CD4-positive, alpha-beta T cell treated with Interleukin-17A for 1 hour (primary cell): ENCODE data around the gene OTOG.

ENCODE experiments used
- DNase-seq: peaks from one replicate; pipeline ENCODE4 v3.0.0-alpha.2; 2020

Gene OTOG

DNA sequence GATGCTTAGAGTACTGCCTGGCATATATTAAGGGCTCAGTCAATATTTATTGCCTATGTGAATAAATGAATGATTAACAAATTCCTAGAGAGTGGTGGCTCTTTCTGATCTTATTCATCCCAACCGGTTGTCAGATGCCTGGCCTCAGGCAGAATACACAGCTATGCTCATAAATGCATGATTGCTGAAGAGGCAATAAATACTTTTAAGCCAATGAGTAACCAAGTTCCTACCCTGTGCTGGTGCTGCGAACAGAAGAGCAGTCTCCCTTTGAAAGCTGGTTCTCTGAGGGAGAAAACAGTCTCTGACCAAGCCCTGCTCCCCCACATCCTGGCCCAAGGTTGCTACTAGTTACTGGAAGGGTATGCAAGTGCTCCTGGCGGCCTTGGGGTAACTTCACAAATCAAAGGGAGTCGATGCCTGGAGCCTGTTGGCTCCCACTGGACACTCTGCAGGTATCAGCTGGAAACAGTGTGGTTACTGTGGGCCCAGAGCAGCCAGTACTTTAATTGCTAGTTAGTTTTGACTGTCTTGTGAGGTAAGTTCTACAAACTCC, 5.7 kb upstream of the OTOG start:
- no peak for DNase-seq

DNA sequence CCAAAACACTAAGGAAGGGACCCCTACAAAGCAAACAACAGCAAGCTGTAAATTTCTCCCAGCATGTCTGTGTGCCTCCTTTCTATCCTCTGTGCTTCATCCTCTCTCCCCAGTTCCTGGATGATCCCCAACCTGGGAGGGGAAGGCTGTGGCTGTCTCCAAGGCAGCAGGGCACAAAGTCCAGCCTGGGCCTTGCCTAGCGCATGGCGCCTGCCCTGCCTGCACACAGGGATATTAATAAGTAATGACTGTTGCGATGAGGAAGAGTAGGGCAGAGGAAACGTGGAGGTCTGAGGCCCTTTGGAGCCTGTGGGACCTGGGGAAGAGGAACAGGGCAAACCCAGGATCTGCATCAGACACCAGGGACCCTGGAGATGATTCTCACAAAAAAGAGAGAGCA, 4.8 kb upstream of the OTOG start:
- no peak for DNase-seq

DNA sequence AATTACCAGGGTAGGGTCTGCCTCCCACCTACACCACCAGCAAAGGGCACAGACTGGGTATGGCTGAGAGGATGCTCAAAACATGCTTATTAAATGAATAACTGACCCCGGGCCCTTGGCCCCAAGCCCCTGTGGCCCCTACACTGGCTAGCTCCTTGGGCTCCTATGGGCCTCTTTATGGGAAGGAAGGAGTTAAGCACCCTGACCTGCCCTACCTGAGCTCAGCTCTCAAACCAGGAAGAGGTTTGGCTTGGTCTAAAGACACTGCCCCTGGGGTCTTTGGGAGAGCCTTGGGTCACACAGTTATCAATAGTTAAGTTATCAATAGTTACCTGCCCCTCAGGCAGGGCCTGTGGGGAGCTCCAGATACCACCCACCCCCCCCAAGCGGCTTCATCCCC, 4.0 kb upstream of the OTOG start:
- DNase-seq: no peak

DNA sequence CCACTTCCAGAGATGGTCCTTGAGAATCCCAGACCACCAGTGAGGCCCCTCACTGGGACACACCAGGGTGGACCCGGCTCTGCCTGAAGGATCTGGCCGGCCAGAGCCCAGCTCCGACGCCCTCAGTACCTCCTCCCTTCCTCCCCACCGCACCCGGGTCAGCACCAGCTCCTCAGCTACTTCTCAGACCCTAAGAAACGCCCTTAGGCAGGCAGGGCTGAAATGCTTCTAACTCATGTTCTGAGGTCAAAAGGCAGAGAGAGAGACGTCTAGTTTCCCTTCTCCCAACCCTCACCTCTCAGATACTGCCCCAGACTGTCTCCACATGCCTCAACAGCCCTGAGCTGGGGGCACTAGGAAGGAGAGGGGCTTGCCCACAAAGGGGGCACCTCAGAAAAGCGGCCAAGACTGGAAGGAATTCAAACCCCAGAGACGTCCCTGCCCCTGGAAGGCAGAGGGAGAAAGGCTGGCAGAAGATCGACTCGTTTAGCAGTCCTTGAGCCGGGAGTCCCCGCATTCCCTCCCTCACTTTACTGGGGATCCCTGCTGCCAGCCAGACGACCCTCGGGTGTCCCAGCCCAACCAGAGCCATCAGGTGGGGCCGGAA, 3.4 kb upstream of the OTOG start:
- DNase-seq: no peak

DNA sequence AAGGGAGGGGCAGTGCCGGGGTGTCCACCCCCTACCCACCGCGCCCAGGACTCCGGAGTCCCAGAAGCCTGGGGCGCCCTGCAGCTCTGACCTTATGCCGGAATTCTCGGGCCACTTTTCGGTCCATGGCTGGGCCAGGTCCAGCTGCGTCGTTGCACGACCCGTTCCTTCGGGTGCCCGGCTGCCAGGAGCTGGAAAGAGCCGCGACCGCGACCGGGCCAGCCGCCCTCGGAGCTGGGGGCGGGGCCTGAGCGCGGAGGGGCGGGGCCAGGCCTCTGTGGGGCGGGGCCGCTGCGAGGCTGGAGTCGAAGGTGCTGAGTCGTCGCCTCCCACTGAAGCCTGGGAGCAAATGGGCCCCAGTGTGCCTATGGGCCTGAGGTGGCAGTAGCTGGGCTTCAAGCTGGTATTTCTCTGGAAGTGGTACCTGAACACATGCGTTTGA, 2.9 kb upstream of the OTOG start, which contains the start of gene USH1C:
Gene USH1C, minus strand, starts transcription at position 236 of the 442 bp plus-strand sequence. Its CDS starts 109 bp downstream, at position 127.
- DNase-seq: no peak

DNA sequence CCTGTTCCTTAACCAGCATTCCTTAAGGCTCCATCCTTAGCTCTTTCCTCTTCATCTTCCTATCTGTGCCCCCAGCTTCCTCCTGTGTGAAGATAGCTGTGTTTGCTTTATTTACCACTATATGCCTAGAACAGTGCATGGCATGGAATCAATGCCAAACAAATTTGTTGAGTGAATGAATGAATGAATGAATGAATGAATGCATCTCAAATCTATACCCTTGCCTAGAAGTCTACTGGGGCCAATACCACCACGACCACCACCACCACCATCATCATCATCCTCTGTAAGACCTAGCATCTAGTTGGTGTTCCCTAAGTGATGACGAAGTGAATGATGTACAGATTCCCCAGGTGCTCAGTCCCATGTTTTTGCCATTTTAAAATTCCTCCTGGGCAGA, 819 bp upstream of the OTOG start:
- no peak for DNase-seq

DNA sequence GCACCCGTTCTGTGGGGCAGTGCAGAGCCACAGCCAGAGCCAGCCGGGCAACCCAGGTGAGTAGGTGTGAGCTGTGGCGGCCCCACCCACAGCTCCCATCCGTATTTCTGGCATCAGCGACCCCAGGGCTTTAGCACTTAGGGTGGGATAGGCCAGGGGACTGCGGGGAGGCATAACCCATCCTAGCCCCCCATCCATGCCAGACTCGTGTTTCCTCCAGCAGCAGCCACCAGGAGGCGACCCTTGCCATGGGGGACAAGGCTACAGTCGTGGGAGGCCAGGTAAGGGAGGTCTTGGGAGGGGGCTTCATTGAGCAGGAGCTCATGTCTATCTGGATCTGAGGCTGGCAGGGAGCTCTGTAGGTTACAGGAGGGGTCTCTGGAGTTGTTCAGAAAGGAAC, 873 bp downstream of the OTOG start:
- DNase-seq: no peak

DNA sequence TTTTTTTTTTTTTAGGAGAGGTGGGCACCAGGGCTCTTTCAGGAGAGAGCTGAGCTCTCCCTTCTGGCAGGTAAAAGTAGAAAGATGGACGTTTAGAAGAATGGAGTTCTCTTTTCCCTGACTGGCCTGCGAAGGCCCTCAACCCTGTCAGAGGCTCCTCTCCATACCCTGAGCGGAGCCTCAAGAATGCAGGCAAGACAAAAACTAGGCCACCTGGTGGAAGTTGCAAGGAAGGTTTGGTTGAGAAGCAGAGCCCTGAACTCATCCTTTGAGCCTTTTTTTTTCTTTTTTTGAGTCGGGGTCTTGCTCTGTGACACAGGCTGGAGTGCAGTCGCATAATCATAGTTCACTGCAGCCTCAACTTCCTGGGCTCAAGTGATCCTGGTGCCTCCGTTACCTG, 1.4 kb downstream of the OTOG start:
- no peak for DNase-seq

DNA sequence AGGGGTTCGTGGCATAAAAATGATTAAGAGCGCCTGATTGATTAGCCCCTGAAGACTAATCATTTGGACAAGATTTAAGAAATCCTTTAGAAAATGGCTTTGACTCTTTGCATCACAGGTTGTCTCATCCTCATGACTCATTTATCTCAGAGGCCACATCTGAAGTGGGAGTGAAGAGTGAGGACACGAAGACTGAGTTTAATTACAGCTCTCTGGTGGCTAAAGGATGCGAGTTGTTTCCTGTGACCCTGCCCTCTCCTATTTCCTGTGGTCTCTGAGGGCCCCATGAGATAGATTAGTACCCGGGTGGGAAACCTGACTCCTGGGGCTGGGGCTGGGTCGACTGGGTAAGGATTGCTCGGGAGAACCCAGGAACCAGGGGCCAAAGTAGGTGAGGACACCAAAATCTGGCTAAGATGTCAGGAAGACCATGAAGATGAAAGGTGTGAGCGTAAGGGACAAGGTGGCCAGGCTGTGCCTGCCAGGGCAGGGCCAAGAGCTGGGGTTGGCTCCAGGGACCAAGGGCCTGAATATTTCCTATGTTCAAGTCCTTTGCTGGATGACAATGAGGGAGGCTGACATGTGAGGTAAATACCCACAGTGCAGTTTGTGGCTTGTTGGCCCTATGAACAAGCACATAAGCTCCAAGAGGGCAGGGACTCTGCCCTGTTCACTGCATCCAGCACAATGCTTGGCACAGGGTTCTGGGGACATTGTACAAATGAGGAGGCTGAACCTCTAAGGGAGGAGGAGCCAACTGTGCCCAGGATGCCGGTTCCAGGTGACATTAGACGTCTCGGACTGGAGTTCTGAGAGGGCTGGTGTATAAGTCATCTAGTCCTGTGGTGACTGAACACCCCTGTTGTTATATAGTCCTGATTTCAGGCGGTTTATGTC, 3.6 kb downstream of the OTOG start:
- no peak for DNase-seq

DNA sequence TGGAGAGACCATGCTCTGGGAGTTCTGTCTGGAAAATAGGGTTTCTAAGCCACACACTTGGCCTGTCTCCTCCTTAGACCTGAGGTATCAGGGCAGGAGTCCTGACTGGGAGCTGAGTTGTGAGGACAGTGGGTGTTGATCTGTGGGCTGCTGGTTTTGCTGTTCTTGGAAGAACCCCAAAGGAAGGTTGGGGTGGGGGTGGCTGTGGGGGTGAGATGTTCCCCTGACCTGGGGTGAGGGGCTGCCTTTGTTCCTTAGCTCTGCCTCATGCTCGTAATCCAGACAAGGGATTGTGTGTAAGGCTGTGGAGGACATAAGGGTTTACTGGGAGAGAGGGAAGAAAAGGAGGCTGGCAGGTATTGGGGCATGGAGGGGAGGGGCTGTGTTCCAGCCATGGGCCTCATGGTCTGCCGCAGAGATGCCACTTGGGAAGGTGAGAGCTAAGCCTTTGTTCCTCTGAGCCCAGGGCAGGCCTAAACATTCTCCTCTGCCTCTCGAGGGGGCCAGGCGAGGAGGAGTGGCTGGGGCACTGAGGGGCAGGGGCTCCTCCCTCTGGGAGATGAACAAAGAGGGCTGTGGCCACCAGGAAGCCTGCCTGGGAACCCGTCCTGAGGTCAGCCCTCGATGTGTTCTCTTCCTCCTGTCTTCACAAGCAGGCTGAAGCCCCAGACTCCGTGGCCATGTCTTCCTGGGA, 4.4 kb downstream of the OTOG start:
- no peak for DNase-seq

DNA sequence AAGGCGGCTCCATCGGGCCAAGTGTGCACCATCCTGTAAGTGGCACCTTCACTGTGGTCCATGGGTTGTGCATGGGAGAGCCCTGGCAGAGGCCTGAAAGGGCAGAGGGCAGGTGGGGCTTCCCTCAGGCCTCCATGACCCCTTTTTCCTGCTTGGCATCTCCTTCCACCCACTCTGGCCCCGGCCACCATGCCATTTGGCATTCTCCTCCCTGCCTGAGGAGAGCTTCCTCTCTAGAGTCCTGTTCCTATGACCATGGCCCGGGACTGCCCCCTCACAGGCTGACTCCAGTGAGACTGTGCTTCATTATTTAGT, 4.9 kb downstream of the OTOG start:
- no peak for DNase-seq

DNA sequence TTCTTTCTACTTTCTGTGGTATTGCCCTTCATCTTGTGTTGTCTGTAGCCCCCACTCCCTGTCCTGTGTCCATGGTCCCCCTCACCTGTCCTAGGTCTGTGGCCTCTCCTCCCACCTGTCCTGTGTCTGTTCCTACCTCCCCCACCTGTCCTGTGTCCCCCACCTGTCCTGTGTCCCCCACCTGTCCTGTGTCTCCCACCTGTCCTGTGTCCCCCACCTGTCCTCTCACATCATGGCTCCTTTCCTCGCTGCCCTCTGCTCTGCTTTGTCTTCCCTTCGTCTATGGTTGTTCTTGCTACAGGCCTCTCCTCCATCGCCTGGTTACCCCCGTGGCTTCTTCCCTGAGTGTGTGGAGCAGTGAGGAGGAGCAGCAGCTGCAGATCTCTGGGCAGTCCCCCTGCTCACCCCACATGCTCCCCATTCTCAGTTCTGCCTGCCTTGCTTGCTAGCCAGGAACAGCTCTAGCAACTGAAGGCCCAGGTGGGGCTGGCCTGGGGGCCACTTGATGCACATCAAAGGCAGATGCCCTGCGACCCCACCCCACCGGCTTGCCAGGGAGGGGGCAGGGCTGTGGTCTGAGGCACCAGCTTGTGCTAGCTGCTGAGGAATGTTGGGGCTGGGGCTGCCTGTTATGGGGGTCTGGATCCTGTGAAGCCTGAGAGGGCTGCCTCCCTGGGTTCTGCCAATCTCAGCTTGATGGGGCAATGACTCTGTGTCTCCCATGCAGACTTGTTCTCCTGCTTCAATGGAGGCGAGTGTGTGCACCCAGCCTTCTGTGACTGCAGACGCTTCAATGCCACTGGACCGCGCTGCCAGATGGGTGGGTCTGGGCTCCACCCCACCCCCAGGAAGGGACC, 5.6 kb downstream of the OTOG start:
- DNase-seq: no peak

DNA sequence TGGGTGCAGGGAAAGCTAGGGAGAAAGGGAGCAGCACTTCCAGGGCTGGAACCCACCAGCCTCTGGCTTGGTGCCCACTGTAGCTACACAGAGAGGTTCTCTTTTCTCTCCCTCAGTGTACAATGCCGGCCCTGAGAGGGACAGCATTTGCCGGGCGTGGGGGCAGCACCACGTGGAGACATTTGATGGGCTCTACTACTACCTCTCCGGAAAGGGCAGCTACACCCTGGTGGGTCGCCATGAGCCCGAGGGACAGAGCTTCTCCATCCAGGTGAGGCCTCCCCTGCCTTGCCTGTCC, 6.1 kb downstream of the OTOG start:
- DNase-seq: no peak

DNA sequence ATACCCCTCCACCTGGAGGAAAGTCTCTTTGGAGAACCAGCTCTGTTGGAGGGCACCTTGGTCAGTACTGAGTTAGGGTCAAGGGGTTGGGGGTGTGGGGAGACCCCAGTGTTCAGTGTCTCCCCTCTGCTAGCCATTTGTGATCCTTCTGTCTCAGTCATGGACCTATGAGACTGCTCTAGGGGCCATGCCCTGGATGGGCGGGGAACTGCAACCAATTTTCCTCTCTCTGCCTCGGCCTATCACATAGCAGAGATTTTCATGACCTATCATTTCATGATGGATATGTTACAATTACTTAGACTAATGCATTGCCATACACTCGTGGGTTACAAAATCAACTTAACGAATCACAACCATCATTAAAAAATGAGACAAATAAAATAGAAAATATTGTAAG, 7.4 kb downstream of the OTOG start:
- DNase-seq: no peak

DNA sequence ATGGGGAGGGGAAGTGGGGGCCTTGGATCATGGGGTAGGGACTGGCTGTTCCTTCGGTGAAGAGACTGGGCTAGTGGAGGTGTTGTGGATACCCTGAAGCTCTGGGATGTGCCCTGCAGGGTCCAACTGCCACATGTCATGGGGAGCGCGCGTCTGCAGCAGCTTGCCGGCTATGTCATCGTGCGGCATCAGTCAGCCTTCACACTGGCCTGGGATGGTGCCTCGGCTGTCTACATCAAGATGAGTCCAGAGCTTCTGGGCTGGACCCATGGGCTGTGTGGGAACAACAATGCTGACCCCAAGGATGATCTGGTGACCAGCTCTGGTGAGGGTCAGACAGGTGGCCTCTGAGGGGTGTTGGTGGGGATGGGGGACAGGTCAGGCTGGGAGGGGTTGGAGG, 9.9 kb downstream of the OTOG start:
- DNase-seq: no peak

DNA sequence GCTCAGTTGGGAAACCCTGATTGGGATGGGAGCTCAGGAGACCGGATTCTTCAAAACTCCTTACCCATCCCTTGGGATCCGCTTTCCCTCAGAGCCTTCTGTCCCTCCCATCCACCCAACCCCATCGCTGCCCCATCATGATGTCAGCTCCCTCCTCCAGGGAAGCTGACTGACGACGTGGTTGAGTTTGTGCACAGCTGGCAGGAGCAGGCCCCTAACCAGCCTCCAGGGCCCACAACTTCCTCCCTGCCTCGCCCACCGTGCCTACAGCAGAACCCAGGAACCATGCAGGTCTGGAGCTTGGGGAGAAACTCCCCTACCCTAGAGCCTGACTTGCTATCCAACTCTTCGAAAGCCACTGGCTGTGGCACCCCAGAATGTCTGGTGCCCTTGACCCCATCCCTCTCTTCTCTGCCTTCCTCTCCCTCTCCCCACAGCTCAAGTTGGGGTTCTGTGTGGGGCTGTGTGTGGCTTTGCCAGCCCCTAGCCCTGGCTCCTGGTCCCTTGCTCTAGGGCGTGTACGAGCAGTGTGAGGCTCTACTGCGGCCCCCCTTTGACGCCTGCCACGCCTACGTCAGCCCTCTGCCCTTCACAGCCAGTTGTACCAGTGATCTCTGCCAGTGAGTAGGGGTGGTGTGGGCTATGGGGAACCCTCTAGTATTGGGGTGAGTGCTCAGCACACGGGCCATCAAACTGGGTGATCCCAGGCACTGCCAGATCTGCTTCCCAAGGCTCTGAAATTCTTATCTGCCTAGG, 11.1 kb downstream of the OTOG start:
- no peak for DNase-seq

DNA sequence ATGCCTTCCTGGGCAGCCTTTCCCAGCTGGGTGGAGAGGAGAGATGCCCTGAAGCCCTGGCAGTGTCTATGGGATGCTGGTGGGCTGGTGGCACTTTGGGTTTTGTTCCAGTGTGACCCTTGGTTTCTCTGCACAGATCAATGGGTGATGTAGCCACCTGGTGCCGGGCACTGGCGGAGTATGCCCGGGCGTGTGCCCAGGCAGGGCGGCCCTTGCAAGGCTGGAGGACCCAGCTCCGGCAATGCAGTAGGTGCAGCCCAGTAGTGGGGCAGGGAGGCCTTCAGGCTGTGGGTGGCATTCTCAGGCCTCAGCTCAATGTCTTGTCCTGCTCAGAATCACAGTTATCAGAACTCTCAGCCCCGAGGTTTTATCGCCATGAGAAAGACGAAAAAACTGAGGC, 11.9 kb downstream of the OTOG start:
- DNase-seq: no peak

DNA sequence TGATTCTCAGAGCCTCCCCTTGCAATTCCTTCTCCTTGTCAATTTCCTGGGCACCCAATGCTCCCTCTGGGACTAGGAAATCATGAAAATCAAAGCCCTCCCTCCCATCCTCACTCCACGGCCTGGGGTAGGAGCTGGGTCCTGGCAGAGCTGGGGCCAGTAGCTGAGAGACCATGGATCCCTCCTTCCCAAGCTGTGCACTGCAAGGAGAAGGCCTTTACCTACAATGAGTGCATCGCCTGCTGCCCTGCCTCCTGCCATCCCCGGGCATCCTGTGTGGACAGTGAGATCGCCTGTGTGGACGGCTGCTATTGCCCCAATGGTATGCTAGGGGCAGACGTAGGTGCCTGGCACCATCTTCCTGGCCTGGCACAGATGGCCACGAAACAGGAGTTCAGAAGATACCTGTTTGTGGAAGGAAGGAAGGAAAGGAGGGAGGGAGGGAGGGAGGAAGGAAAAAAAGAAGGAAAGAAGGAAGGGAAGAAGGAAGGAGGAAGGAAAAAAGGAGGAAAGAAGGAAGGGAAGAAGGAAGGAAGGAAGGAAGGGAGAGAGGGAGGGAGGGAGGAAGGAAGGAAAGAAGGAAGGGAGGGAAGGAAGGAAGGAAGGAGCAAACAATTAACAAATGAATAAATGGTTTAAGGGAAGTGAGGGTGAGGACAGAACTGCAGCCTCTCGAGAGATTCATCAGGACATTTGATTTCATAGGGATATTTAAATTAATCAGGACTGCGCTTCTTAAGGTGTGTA, 12.5 kb downstream of the OTOG start:
- DNase-seq: no peak

DNA sequence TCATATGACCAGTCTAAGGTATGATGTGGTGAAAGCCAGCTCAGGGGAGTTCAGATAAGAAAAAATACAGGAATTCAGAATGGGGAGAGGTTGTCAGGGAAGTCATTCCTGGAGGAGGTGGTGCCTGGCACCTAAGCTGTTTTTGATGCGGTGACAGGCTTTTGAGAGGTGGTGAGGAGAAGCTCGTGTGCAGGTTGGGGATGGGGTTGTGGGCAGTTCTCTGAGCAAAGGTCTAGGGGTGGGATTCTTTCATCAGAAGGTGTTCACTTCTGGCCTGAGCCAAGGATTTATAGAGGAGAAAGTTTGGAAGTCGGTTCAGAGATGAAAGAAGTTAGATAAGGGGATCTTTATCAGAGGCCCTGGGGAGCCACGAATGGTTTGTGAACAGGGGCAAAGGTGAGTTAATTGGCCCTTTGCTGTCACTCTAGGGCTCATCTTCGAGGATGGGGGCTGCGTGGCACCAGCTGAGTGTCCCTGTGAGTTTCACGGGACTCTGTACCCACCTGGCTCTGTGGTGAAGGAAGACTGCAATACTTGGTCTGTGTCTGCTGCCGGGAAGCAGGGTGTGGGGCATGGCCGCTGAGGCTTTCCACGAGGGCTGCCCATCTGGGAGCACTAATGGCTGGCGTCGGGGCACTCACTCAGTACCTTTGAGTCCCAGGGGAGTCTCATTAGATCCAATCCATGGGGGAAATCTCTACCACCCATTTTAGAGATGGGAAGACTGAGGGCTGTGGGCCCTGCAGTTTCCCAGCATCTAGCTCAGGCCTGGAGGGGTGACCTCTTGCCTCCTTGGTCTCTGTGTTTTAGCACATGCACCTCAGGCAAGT, 13.4 kb downstream of the OTOG start:
- no peak for DNase-seq

DNA sequence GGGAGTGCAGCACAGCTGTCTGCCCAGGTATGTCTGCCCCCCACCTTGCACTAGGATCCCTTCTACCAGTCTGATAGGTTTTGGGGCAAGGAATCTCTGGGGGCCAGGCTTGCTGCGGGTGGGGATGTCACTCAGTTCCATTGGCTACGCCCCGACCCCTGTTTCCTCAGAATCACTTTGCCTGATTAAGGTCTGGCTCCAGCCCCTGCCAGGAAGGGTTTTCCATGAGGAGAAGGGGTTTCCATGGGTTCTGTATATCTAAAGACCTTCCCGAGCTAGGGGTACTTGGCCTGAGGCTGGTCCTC, 14.0 kb downstream of the OTOG start:
- no peak for DNase-seq

DNA sequence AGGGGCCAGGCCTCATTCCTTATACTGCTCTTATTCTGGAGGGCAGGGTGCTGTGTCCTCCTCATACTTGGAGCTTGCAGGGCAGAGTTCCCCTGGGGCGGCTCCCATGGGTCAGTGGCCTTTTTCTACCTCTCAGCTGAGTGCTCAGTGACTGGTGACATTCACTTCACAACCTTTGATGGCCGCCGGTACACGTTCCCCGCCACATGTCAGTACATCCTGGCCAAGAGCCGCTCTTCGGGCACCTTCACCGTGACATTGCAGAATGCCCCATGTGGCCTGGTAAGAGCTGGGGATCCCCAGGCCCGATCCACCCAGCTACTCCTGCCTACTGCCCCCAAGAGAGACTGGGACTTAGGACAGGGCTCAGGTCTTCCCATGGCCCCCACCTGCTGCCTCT, 14.5 kb downstream of the OTOG start:
- no peak for DNase-seq
